ENCODE measurements around the gene KRT79. TPM values are rescaled to one million over a fixed set of nuclear protein-coding genes. Genes with fewer than 3 reads are reported as not detected.

KRT79 gene
- total RNA-seq, 2 donors from 2014 or later: not detected

DNA sequence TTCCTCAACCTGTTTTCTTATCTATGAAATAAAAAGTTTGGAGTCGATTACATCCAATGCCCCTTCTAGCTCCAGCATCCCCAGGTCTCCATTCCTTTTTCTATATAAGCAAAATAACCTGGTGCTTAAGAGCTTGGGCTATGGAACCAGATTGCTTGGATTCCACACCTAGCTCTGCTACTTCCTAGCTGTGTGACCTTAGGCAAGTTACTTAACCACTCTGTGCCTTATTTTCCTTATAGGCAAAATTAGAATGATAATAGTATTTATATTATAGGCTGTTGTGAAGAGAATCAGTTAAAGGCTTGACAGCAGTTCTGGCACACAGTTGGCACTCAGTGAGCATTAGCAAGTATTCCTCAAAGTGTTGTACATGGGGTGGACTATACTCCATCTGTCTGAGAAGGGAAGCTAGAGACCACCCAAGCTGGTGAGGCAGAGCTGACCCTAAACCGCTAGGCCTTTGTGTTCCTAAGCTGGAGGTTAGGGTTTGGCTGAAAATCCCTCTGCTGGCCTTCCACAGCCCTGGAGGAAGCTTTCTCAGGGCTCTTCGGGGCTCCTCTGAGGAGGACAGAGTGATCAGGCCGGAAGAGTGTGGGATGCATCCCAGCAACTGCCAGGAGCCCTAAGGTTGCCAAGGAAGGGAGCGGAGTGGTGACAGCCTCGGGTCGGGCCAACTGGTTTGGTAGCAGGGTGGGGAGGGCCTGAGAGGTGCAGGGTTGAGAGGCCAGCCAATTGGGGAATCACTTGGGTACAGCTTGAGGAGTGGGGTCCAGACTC lies 14.2 kb downstream of the KRT79 start:
- DNase-seq (ENCODE audit: low spot score): no peak
- intact Hi-C loops (cut with DNase I): no loop called here
- Histone ChIP-seq H3K27me3 (replicated peaks; ENCODE audit: insufficient read depth) (peaks cover 17% of the 10 kb centered on the region), H3K36me3 (no peaks in the 10 kb centered on the region), H3K27ac (no peak overlapping the region), H3K9me3 (no peaks in the 10 kb centered on the region), H3K4me1 (replicated peaks) (no peaks in the 10 kb centered on the region), H3K4me3 (no peak overlapping the region)
- WGBS: 69% methylated on average over 7 of the region's 7 CpGs
- TF ChIP-seq POLR2AphosphoS5 (IDR thresholded peaks at IDR 0.05) (no peak), POLR2A (IDR thresholded peaks at IDR 0.05) (no peak)
- TF ChIP-seq, protein P1, sequence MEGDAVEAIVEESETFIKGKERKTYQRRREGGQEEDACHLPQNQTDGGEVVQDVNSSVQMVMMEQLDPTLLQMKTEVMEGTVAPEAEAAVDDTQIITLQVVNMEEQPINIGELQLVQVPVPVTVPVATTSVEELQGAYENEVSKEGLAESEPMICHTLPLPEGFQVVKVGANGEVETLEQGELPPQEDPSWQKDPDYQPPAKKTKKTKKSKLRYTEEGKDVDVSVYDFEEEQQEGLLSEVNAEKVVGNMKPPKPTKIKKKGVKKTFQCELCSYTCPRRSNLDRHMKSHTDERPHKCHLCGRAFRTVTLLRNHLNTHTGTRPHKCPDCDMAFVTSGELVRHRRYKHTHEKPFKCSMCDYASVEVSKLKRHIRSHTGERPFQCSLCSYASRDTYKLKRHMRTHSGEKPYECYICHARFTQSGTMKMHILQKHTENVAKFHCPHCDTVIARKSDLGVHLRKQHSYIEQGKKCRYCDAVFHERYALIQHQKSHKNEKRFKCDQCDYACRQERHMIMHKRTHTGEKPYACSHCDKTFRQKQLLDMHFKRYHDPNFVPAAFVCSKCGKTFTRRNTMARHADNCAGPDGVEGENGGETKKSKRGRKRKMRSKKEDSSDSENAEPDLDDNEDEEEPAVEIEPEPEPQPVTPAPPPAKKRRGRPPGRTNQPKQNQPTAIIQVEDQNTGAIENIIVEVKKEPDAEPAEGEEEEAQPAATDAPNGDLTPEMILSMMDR (IDR thresholded peaks at IDR 0.05): no peak

DNA sequence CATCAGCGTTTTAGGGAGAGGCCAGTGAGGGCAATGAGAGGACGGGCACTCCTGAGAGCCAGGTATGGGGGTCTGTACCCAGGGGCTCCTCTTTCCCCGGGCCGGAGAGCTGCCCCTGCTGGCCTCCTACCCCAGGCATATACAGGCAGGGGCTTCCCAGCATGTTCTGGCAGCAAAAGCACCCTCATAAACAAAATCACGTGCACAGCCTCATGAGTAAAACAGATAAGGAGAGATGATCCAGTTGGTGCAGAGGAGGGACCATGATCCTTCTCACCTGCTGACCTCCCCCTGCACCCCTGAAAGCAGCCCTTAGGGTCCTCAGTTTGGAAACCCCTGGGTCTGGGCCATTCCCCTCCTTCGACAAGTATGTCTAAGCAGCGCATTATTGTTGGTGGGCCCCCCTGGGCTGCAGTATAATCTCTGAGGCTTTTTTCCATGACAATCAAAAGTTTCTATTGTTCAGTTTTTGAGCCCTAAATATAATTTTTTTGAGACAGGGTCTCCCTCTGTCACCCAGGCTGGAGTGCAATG lies 15.2 kb downstream of the KRT79 start:
- Histone ChIP-seq H3K27me3 (replicated peaks; ENCODE audit: insufficient read depth) (peaks cover 17% of the 10 kb centered on the region), H3K27ac (no peak overlapping the region), H3K9me3 (no peaks in the 10 kb centered on the region), H3K4me3 (no peak overlapping the region), H3K36me3 (no peaks in the 10 kb centered on the region), H3K4me1 (replicated peaks) (no peaks in the 10 kb centered on the region)
- no peak for DNase-seq (ENCODE audit: low spot score)
- 55% methylated on average over 7 of the region's 7 CpGs for WGBS
- TF ChIP-seq POLR2AphosphoS5 (IDR thresholded peaks at IDR 0.05) (no peak), POLR2A (IDR thresholded peaks at IDR 0.05) (no peak)
- TF ChIP-seq, protein P1 (IDR thresholded peaks at IDR 0.05): no peak
- intact Hi-C loops (cut with DNase I): no loop called here

- Histone ChIP-seq H3K36me3 (no peaks in the 10 kb centered on the region), H3K27ac (no peak overlapping the region), H3K27me3 (replicated peaks; ENCODE audit: insufficient read depth) (peaks cover 17% of the 10 kb centered on the region), H3K4me1 (replicated peaks) (no peaks in the 10 kb centered on the region), H3K9me3 (no peaks in the 10 kb centered on the region), H3K4me3 (no peak overlapping the region)
- TF ChIP-seq POLR2A (IDR thresholded peaks at IDR 0.05) (no peak), POLR2AphosphoS5 (IDR thresholded peaks at IDR 0.05) (no peak)
- TF ChIP-seq, protein P1 (IDR thresholded peaks at IDR 0.05): no peak
- DNase-seq (ENCODE audit: low spot score): no peak
- intact Hi-C loops (cut with DNase I): no loop called here
- 56% methylated on average over 7 of the region's 7 CpGs for WGBS
Observed at GRCh38 chr12:52818388-52818787, 15.7 kb downstream of the KRT79 start.

- H3K27ac ChIP-seq: no peak overlapping the region
- H3K4me3 ChIP-seq: no peak overlapping the region
- no peaks in the 10 kb centered on the region for H3K36me3 ChIP-seq
- intact Hi-C loops (cut with DNase I): no loop called here
- DNase-seq (ENCODE audit: low spot score): no peak
- peaks cover 17% of the 10 kb centered on the region for H3K27me3 ChIP-seq (replicated peaks; ENCODE audit: insufficient read depth)
- no peak for TF ChIP-seq POLR2A (IDR thresholded peaks at IDR 0.05)
- no peaks in the 10 kb centered on the region for H3K9me3 ChIP-seq
- H3K4me1 ChIP-seq (replicated peaks): no peaks in the 10 kb centered on the region
- WGBS: 75% methylated on average over 2 of the region's 2 CpGs
Observed at GRCh38 chr12:52817699-52818238, 16.3 kb downstream of the KRT79 start.

DNA sequence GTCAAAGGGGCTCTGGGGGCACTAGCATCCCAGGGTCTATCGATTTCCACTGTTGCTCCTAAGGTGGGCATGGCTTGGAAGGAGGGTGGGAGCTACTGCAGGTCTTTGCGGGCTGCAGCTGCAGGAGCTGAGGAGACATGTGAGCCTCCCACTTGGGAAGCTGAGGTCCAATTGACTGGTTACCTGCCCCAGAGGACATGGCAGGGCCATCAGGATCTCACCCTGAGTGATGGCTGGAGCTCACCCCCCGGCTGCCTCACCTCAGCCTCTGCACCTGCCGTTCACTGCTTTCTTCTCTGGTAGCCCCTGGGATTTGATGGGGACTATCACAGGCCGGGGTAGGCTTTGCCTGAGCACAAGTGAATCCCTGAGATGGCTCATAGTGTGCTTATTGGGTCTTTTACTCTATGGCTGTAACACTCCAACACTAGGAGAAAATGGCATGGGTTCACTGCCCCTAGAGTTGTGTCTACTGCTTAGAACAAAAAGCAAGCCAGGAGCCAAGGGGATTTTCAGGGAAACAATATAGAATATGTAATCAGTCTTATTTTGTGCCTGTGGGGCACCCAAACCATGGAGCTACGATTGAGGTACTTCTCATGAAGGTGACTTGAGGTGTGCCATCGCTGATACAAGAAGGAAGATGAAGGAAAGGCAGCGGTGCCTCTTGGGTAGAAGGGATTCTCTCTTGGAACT lies 17.0 kb downstream of the KRT79 start:
- H3K4me1 ChIP-seq (replicated peaks): no peaks in the 10 kb centered on the region
- no peak overlapping the region for H3K27ac ChIP-seq
- WGBS: 94% methylated on average over 8 of the region's 8 CpGs
- no peak overlapping the region for H3K4me3 ChIP-seq
- H3K9me3 ChIP-seq: no peaks in the 10 kb centered on the region
- H3K36me3 ChIP-seq: no peaks in the 10 kb centered on the region
- no peak for DNase-seq (ENCODE audit: low spot score)
- peaks cover 18% of the 10 kb centered on the region for H3K27me3 ChIP-seq (replicated peaks; ENCODE audit: insufficient read depth)
- intact Hi-C loops (cut with DNase I): no loop called here
- TF ChIP-seq POLR2A (IDR thresholded peaks at IDR 0.05): no peak
